GM12801 (cell line): ENCODE data around the gene CACNA2D4.

Experiments
- CTCF ChIP-seq: IDR thresholded peaks from one replicate; pipeline ENCODE4 v1.5.1; 2011; ENCODE audit warnings: control low read depth; ENCODE audit not compliant: insufficient read length; ENCODE audit errors: extremely low read depth

Gene CACNA2D4

GRCh38 chr12:1769809-1770494, 148.5 kb downstream of the CACNA2D4 start:
- TF ChIP-seq CTCF = no peak

DNA sequence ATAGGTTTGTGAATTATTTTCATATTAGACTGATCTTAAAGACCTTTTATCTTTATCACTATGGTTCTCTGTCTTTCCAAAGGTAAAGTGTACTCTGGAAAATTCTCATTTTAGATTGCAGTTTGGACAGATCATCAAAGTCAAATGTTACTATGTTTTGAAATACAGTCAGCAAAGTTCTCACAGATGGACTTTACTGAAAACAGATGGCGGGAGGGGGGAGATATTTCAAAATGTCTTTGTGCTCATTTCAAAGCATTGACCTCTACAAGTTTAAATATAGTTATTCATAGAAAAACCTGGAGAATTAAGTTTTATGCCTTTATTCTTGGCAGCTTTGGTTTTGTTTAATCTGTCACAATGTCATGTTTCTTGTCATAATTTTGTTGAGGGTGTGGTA, 149.8 kb downstream of the CACNA2D4 start:
- no peak for TF ChIP-seq CTCF

DNA sequence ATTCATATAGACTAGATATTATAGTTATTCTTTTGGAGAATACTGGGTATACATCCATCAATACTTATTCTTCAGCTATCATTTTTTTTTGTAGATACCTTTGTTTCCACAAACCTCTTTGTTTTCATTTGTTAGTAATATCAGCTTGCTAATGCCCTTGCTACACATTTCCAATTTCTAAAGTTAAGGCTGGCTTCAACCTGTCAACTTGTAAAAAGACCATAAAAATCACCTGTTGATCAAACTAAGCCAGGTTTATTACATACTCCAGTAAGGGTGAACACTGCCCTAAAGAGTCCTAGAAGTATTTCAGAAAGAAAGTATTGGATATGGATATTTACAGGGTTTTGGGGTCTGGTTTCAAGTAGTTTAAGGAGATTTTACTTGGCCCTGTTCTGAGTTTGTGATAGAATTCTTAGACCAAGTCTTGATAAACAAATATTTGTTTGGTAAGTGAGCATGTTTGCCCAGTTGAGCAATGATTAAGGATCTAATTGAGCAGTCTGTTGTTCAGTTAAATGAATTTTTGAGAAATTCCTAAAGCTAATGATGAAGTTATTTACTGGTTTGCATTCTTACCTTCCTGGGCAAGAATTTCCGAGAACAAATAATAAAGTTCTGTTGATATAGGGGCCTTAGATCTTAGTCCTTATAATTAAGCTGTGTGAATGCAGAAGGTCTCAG, 150.9 kb downstream of the CACNA2D4 start:
- no peak for TF ChIP-seq CTCF

DNA sequence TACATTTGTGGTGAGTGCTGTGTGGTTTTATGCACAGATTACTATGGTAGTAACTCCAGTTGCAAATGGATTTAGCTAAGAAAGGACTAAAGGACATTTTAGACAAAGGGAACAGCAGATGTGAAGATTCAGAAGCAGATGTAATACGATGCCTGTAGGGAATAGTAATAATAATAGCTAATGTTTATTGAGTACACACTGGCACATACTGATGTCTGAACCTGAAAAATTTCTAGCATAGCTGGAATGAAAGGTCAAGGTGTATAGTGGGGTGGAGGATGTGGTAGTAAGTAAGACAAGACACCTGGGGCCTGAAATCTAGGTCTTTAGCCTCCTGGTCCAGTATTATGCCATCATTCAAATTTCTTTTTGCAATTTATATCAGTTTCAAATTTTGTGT, 152.3 kb downstream of the CACNA2D4 start:
- TF ChIP-seq CTCF = no peak

DNA sequence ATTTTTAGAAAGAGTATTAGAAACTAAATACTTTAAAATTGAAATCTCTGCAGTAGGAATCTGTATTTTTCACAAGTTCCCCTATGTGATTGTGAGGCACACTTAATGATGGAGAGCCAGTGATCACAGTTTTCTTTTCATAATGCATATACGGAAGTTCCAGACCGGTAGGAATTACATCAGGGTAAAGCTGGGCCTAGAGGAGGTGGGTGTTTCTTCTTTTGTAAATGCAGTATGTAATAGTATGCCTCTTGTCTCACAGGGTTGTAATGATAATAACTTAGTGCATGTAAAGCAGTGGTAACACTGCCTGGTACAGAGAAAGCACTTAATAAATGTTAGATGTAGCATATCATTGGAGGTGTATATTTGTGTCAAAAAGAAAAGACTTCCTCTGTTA, 155.3 kb downstream of the CACNA2D4 start:
- no peak for TF ChIP-seq CTCF

GRCh38 chr12:1761857-1762256, 156.6 kb downstream of the CACNA2D4 start:
- TF ChIP-seq CTCF = no peak

GRCh38 chr12:1760566-1761382, 157.7 kb downstream of the CACNA2D4 start:
- no peak for TF ChIP-seq CTCF
